Measurements from ENCODE around the gene CAV3.

Gene CAV3

GRCh38 chr3:8745619-8746370 is 12.2 kb downstream of the CAV3 start:
- ATAC-seq: no peak
- Mint-ChIP-seq H3K36me3 (no peaks in the 10 kb centered on the region), H3K27ac (no peak overlapping the region), H3K4me3 (no peak overlapping the region), H3K27me3 (peaks cover 12% of the 10 kb centered on the region), H3K9me3 (no peaks in the 10 kb centered on the region), H3K4me1 (no peaks in the 10 kb centered on the region)

GRCh38 chr3:8746780-8747345 is 13.3 kb downstream of the CAV3 start:
- peaks cover 7% of the 10 kb centered on the region for H3K27me3 Mint-ChIP-seq
- no peak for ATAC-seq
- no peak overlapping the region for H3K27ac Mint-ChIP-seq
- no peaks in the 10 kb centered on the region for H3K4me1 Mint-ChIP-seq
- H3K36me3 Mint-ChIP-seq: no peaks in the 10 kb centered on the region
- no peaks in the 10 kb centered on the region for H3K9me3 Mint-ChIP-seq
- no peak overlapping the region for H3K4me3 Mint-ChIP-seq

- no peaks in the 10 kb centered on the region for H3K27me3 Mint-ChIP-seq
- no peaks in the 10 kb centered on the region for H3K4me1 Mint-ChIP-seq
- no peak for ATAC-seq
- no peak overlapping the region for H3K27ac Mint-ChIP-seq
- no peaks in the 10 kb centered on the region for H3K36me3 Mint-ChIP-seq
- H3K4me3 Mint-ChIP-seq: no peak overlapping the region
- no peaks in the 10 kb centered on the region for H3K9me3 Mint-ChIP-seq
Observed at GRCh38 chr3:8749316-8749715, 15.7 kb downstream of the CAV3 start.

GRCh38 chr3:8752832-8753231 is 19.2 kb downstream of the CAV3 start:
- no peak overlapping the region for H3K27ac Mint-ChIP-seq
- no peak overlapping the region for H3K4me3 Mint-ChIP-seq
- ATAC-seq: no peak

GRCh38 chr3:8755097-8755496 is 21.5 kb downstream of the CAV3 start:
- Mint-ChIP-seq H3K27ac (no peak overlapping the region), H3K27me3 (no peaks in the 10 kb centered on the region), H3K36me3 (no peaks in the 10 kb centered on the region), H3K4me1 (no peaks in the 10 kb centered on the region), H3K9me3 (no peaks in the 10 kb centered on the region), H3K4me3 (no peak overlapping the region)
- no peak for ATAC-seq

More at GRCh38 chr3:8752832-8753231, 19.2 kb downstream of the CAV3 start:
- H3K36me3 Mint-ChIP-seq: no peaks in the 10 kb centered on the region
- H3K27me3 Mint-ChIP-seq: no peaks in the 10 kb centered on the region
- no peaks in the 10 kb centered on the region for H3K4me1 Mint-ChIP-seq
- no peaks in the 10 kb centered on the region for H3K9me3 Mint-ChIP-seq

- ATAC-seq: no peak
- no peaks in the 10 kb centered on the region for H3K9me3 Mint-ChIP-seq
- H3K27me3 Mint-ChIP-seq: no peaks in the 10 kb centered on the region
- H3K27ac Mint-ChIP-seq: no peak overlapping the region
- no peaks in the 10 kb centered on the region for H3K36me3 Mint-ChIP-seq
- no peaks in the 10 kb centered on the region for H3K4me1 Mint-ChIP-seq
- no peak overlapping the region for H3K4me3 Mint-ChIP-seq
Observed at GRCh38 chr3:8755564-8756237, 22.1 kb downstream of the CAV3 start.

GRCh38 chr3:8756671-8757070 is 23.1 kb downstream of the CAV3 start:
- H3K36me3 Mint-ChIP-seq: no peaks in the 10 kb centered on the region
- ATAC-seq: no peak
- H3K27me3 Mint-ChIP-seq: no peaks in the 10 kb centered on the region
- no peaks in the 10 kb centered on the region for H3K4me1 Mint-ChIP-seq
- no peak overlapping the region for H3K4me3 Mint-ChIP-seq
- H3K27ac Mint-ChIP-seq: no peak overlapping the region
- no peaks in the 10 kb centered on the region for H3K9me3 Mint-ChIP-seq

GRCh38 chr3:8757551-8758518 is 24.2 kb downstream of the CAV3 start:
- Mint-ChIP-seq H3K4me1 (no peaks in the 10 kb centered on the region), H3K36me3 (no peaks in the 10 kb centered on the region), H3K27me3 (no peaks in the 10 kb centered on the region), H3K27ac (no peak overlapping the region), H3K4me3 (no peak overlapping the region), H3K9me3 (no peaks in the 10 kb centered on the region)
- ATAC-seq: no peak

- H3K4me3 Mint-ChIP-seq: no peak overlapping the region
- no peak for ATAC-seq
- H3K27me3 Mint-ChIP-seq: peaks cover 6% of the 10 kb centered on the region
- H3K9me3 Mint-ChIP-seq: no peaks in the 10 kb centered on the region
- H3K4me1 Mint-ChIP-seq: no peaks in the 10 kb centered on the region
- no peaks in the 10 kb centered on the region for H3K36me3 Mint-ChIP-seq
- no peak overlapping the region for H3K27ac Mint-ChIP-seq
Observed at GRCh38 chr3:8759038-8759707, 25.6 kb downstream of the CAV3 start.

GRCh38 chr3:8760091-8760490 is 26.5 kb downstream of the CAV3 start:
- Mint-ChIP-seq H3K27ac (no peak overlapping the region), H3K36me3 (no peaks in the 10 kb centered on the region), H3K27me3 (peaks cover 6% of the 10 kb centered on the region), H3K9me3 (no peaks in the 10 kb centered on the region), H3K4me3 (no peak overlapping the region), H3K4me1 (no peaks in the 10 kb centered on the region)
- ATAC-seq: no peak

GRCh38 chr3:8760506-8760905 is 26.9 kb downstream of the CAV3 start:
- Mint-ChIP-seq H3K9me3 (no peaks in the 10 kb centered on the region), H3K27ac (no peak overlapping the region), H3K4me3 (no peak overlapping the region), H3K36me3 (no peaks in the 10 kb centered on the region), H3K27me3 (peaks cover 6% of the 10 kb centered on the region), H3K4me1 (no peaks in the 10 kb centered on the region)
- ATAC-seq: no peak

GRCh38 chr3:8761866-8762265 is 28.3 kb downstream of the CAV3 start:
- peaks cover 14% of the 10 kb centered on the region for H3K27me3 Mint-ChIP-seq
- H3K4me3 Mint-ChIP-seq: no peak overlapping the region
- ATAC-seq: no peak
- no peaks in the 10 kb centered on the region for H3K4me1 Mint-ChIP-seq
- H3K27ac Mint-ChIP-seq: no peak overlapping the region
- H3K36me3 Mint-ChIP-seq: no peaks in the 10 kb centered on the region
- H3K9me3 Mint-ChIP-seq: no peaks in the 10 kb centered on the region

- Mint-ChIP-seq H3K9me3 (no peaks in the 10 kb centered on the region), H3K27ac (no peak overlapping the region), H3K36me3 (no peaks in the 10 kb centered on the region), H3K4me1 (no peaks in the 10 kb centered on the region), H3K4me3 (no peak overlapping the region), H3K27me3 (peaks cover 23% of the 10 kb centered on the region)
- no peak for ATAC-seq
Observed at GRCh38 chr3:8762607-8763377, 29.2 kb downstream of the CAV3 start.

GRCh38 chr3:8764528-8764927 is 30.9 kb downstream of the CAV3 start:
- H3K27ac Mint-ChIP-seq: no peak overlapping the region
- H3K36me3 Mint-ChIP-seq: no peaks in the 10 kb centered on the region
- no peak for ATAC-seq
- H3K9me3 Mint-ChIP-seq: no peaks in the 10 kb centered on the region
- H3K4me3 Mint-ChIP-seq: no peak overlapping the region
- peaks cover 13% of the 10 kb centered on the region for H3K4me1 Mint-ChIP-seq
- H3K27me3 Mint-ChIP-seq: peaks cover 38% of the 10 kb centered on the region

All from stimulated activated memory B cell treated with anti-CD40 and anti-IgM and Interleukin-4, amounts not matched to agents 10 μg/mL and 1 μg/mL and 100 μg/mL, for 72 hours (primary cell).